Measurements from ENCODE around the gene PTPRG.

PTPRG gene

GRCh38 chr3:62225051-62225450 lies 663.7 kb downstream of the PTPRG start:
- TF ChIP-seq, protein P1, sequence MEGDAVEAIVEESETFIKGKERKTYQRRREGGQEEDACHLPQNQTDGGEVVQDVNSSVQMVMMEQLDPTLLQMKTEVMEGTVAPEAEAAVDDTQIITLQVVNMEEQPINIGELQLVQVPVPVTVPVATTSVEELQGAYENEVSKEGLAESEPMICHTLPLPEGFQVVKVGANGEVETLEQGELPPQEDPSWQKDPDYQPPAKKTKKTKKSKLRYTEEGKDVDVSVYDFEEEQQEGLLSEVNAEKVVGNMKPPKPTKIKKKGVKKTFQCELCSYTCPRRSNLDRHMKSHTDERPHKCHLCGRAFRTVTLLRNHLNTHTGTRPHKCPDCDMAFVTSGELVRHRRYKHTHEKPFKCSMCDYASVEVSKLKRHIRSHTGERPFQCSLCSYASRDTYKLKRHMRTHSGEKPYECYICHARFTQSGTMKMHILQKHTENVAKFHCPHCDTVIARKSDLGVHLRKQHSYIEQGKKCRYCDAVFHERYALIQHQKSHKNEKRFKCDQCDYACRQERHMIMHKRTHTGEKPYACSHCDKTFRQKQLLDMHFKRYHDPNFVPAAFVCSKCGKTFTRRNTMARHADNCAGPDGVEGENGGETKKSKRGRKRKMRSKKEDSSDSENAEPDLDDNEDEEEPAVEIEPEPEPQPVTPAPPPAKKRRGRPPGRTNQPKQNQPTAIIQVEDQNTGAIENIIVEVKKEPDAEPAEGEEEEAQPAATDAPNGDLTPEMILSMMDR (conservative IDR thresholded peaks at IDR 0.05), result no peak
- H3K27ac ChIP-seq, result peak overlapping the region; percentile 42

DNA sequence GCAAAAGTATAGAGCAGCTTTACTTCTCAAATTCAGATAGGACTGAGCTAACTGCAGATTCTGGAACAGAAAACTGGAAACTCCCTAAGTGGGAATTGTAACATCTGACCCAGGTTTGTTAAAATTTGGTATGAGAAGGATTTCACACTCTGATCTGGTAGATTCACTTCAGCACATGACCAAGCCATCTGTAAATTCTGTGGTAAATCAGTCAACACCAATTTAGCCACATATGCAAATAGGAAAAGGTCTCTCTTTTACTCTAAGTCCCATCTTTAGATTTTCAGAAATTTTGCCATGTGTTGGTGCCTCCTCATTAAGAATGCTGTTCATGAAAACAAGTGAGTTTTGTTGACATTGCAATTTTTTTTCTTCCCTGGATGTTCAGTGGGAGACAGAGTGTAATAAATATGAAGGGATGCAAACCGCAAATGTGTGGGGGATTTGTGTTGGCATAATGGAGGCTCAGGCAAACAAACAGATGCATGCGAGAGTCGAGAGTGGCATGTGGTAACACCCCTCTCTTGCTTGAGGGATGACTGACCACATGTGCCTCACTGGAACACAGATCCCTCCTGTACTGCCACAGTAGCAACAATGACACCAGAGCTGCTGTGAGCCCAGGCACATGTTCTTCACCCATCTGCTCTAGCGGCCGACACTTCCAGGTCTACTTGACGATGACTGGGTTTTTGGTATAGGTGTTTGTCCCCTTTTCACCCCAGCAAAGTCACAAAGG lies 665.4 kb downstream of the PTPRG start:
- H3K27ac ChIP-seq, result no peak overlapping the region
- TF ChIP-seq, protein P1 (conservative IDR thresholded peaks at IDR 0.05), result no peak

GRCh38 chr3:62228467-62228866 lies 667.1 kb downstream of the PTPRG start:
- no peak overlapping the region for H3K27ac ChIP-seq
- TF ChIP-seq, protein P1 (conservative IDR thresholded peaks at IDR 0.05), result no peak

DNA sequence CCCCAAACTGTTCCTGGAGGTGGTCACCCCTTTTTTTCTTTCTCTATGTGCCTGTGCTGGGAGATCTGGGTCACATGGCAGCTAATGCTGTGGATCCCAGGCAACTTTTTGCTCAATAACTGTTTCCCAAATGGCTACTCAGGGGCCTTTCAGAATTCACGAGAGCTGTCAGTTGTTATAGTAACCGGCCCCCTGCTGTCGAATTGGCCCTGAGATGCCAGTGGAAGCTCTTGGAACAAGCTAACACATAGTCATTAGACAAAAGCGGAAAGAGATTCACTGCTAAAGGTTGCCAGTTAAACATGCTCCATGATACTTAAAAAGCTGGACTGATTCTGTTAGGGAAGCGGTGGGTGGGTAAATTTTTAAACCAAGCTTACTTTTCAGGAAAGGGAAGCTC lies 667.8 kb downstream of the PTPRG start:
- TF ChIP-seq, protein P1 (conservative IDR thresholded peaks at IDR 0.05), result no peak

DNA sequence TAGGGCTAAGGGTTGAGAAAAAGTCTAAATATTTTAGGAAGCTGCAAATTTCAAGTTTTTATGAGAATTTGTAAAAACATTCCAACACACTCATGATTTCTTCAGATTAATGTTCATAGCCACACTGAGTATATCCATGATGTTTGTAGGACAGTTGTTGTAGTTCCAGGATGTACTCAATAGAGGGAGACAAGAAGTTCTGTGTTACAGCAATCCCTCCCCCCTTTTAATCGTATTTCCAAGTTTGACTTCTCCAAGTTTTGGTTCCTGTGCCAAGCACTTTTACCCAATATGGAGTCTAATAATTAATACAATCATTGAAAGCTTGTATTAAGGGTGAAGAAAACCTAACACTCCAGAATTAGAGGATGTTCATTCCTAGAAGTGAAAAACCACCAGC lies 668.5 kb downstream of the PTPRG start:
- no peak overlapping the region for H3K27ac ChIP-seq
- TF ChIP-seq, protein P1 (conservative IDR thresholded peaks at IDR 0.05), result peak; percentile 68

More for the DNA sequence above, 667.8 kb downstream of the PTPRG start:
- H3K27ac ChIP-seq, result no peak overlapping the region

- H3K27ac ChIP-seq, result no peak overlapping the region
- TF ChIP-seq, protein P1 (conservative IDR thresholded peaks at IDR 0.05), result no peak
These were observed 671.7 kb downstream of the PTPRG start for GRCh38 chr3:62233065-62233464.

GRCh38 chr3:62236016-62236415 lies 674.6 kb downstream of the PTPRG start:
- TF ChIP-seq, protein P1 (conservative IDR thresholded peaks at IDR 0.05), result no peak
- no peak overlapping the region for H3K27ac ChIP-seq

Data from VCaP (cell line).